Esophagus (tissue), 2 donors: ENCODE results near the gene ACSL6. TPM values are rescaled to one million over a fixed set of nuclear protein-coding genes. Genes with fewer than 3 reads are reported as not detected.

Experiments used
- H3K27ac ChIP-seq, 2 donors: one replicate each; pipeline ENCODE4 v1.5.1; 2013; ENCODE audit warnings: low read depth in 2 of 2, mild to moderate bottlenecking in 2 of 2, inconsistent platforms in 1 of 2, low read length in 1 of 2, moderate library complexity in 1 of 2
- H3K27me3 ChIP-seq, 2 donors: one replicate each; pipeline ENCODE4 v1.6.1; 2013; ENCODE audit warnings: low read length in 2 of 2, control low read depth in 1 of 2, mild to moderate bottlenecking in 1 of 2; ENCODE audit not compliant: insufficient read depth in 2 of 2, control insufficient read depth in 1 of 2
- H3K36me3 ChIP-seq, 2 donors: one replicate each; pipeline ENCODE4 v1.6.1; 2013; ENCODE audit warnings: low read length in 1 of 2; ENCODE audit not compliant: control insufficient read depth in 2 of 2, insufficient read depth in 2 of 2
- H3K4me1 ChIP-seq, 2 donors: one replicate each; pipeline ENCODE4 v1.6.1; 2013; ENCODE audit warnings: low read length in 1 of 2; ENCODE audit not compliant: control insufficient read depth in 2 of 2, insufficient read depth in 2 of 2
- H3K4me3 ChIP-seq, 2 donors: one replicate each; pipeline ENCODE4 v1.5.1; 2013; ENCODE audit warnings: low read length in 2 of 2, mild to moderate bottlenecking in 2 of 2, low read depth in 1 of 2, moderate library complexity in 1 of 2
- H3K9me3 ChIP-seq, 2 donors: one replicate each; pipeline ENCODE4 v1.6.1; 2013; ENCODE audit warnings: mild to moderate bottlenecking in 2 of 2, low read depth in 1 of 2, low read length in 1 of 2, moderate library complexity in 1 of 2; ENCODE audit not compliant: control insufficient read depth in 2 of 2, insufficient read depth in 1 of 2
- WGBS, 2 donors: extraction: QIAGEN DNeasy Blood & Tissue Kit; methylation state at CpG; one replicate each; pipeline ENCODE4 v1.1.7; 2013; 5-methylcytosine and 5-hydroxymethylcytosine counted together
- polyA plus RNA-seq, 2 donors: library from polyadenylated mRNA; stranded (reverse); fragments of 200-250 nt; gene quantifications; one replicate each; pipeline ENCODE4 v1.2.3, GENCODE V29; 2013
- donor health status: healthy with polysubstance abuse.
- donor health status: Bipolar disorder and iron deficiency.

The ACSL6 gene
- polyA plus RNA-seq, 2 donors: 0.28 to 0.29 TPM

- Histone ChIP-seq H3K36me3 (no peaks in the 10 kb centered on the region), H3K4me1 (no peaks in the 10 kb centered on the region), H3K9me3 (peaks cover 0 to 2% of the 10 kb centered on the region in 2 donors), H3K4me3 (no peak overlapping the region), H3K27me3 (no peaks in the 10 kb centered on the region), H3K27ac (no peak overlapping the region)
- WGBS, 2 donors: 78 to 80% methylated on average over 7 of the region's 7 CpGs
These were observed 35.4 kb upstream of the ACSL6 start for GRCh38 chr5:132046880-132047299.

GRCh38 chr5:132044207-132044606, 32.7 kb upstream of the ACSL6 start:
- Histone ChIP-seq H3K9me3 (peaks cover 0 to 2% of the 10 kb centered on the region in 2 donors), H3K4me1 (no peaks in the 10 kb centered on the region), H3K36me3 (no peaks in the 10 kb centered on the region), H3K27ac (no peak overlapping the region), H3K4me3 (no peak overlapping the region), H3K27me3 (no peaks in the 10 kb centered on the region)
- WGBS, 2 donors: 79 to 84% methylated on average over 10 of the region's 10 CpGs

GRCh38 chr5:132037353-132037752, 25.9 kb upstream of the ACSL6 start:
- Histone ChIP-seq H3K27ac (no peak overlapping the region), H3K9me3 (no peaks in the 10 kb centered on the region), H3K4me1 (no peaks in the 10 kb centered on the region), H3K36me3 (no peaks in the 10 kb centered on the region), H3K27me3 (no peaks in the 10 kb centered on the region), H3K4me3 (no peak overlapping the region)
- 55 to 56% methylated on average over 2 of the region's 2 CpGs for WGBS, 2 donors

GRCh38 chr5:132033122-132033521, 21.7 kb upstream of the ACSL6 start:
- no peaks in the 10 kb centered on the region for H3K27me3 ChIP-seq
- 57 to 58% methylated on average over 4 of the region's 4 CpGs for WGBS, 2 donors
- no peaks in the 10 kb centered on the region for H3K9me3 ChIP-seq
- H3K36me3 ChIP-seq: no peaks in the 10 kb centered on the region
- H3K4me1 ChIP-seq: no peaks in the 10 kb centered on the region
- no peak overlapping the region for H3K4me3 ChIP-seq
- H3K27ac ChIP-seq: no peak overlapping the region

GRCh38 chr5:132032196-132032595, 20.7 kb upstream of the ACSL6 start:
- H3K4me1 ChIP-seq: no peaks in the 10 kb centered on the region

GRCh38 chr5:132030610-132031009, 19.2 kb upstream of the ACSL6 start:
- Histone ChIP-seq H3K27me3 (no peaks in the 10 kb centered on the region), H3K4me3 (no peak overlapping the region), H3K36me3 (no peaks in the 10 kb centered on the region), H3K9me3 (no peaks in the 10 kb centered on the region), H3K4me1 (no peaks in the 10 kb centered on the region), H3K27ac (no peak overlapping the region)
- 90 to 94% methylated on average over 2 of the region's 2 CpGs for WGBS, 2 donors

More at GRCh38 chr5:132032196-132032595, 20.7 kb upstream of the ACSL6 start:
- Histone ChIP-seq H3K4me3 (no peak overlapping the region), H3K27me3 (no peaks in the 10 kb centered on the region), H3K27ac (no peak overlapping the region), H3K36me3 (no peaks in the 10 kb centered on the region), H3K9me3 (no peaks in the 10 kb centered on the region)

- Histone ChIP-seq H3K27me3 (no peaks in the 10 kb centered on the region), H3K4me1 (no peaks in the 10 kb centered on the region)
- WGBS, 2 donors: 70 to 85% methylated on average over 4 of the region's 4 CpGs
These were observed 18.3 kb upstream of the ACSL6 start for GRCh38 chr5:132029609-132030330.

GRCh38 chr5:132027027-132027426, 15.6 kb upstream of the ACSL6 start:
- 77 to 86% methylated on average over 2 of the region's 2 CpGs for WGBS, 2 donors
- Histone ChIP-seq H3K4me3 (no peak overlapping the region), H3K27ac (no peak overlapping the region), H3K9me3 (peaks cover 0 to 2% of the 10 kb centered on the region in 2 donors), H3K27me3 (no peaks in the 10 kb centered on the region), H3K36me3 (no peaks in the 10 kb centered on the region), H3K4me1 (no peaks in the 10 kb centered on the region)

More at GRCh38 chr5:132029609-132030330, 18.3 kb upstream of the ACSL6 start:
- Histone ChIP-seq H3K36me3 (no peaks in the 10 kb centered on the region), H3K4me3 (no peak overlapping the region), H3K9me3 (no peaks in the 10 kb centered on the region), H3K27ac (no peak overlapping the region)

GRCh38 chr5:132026516-132027008, 15.1 kb upstream of the ACSL6 start:
- Histone ChIP-seq H3K27me3 (no peaks in the 10 kb centered on the region), H3K27ac (no peak overlapping the region), H3K4me3 (no peak overlapping the region), H3K9me3 (peaks cover 0 to 2% of the 10 kb centered on the region in 2 donors), H3K4me1 (no peaks in the 10 kb centered on the region), H3K36me3 (no peaks in the 10 kb centered on the region)
- 75 to 76% methylated on average over 5 of the region's 5 CpGs for WGBS, 2 donors

- Histone ChIP-seq H3K27ac (no peak overlapping the region), H3K9me3 (peaks cover 0 to 2% of the 10 kb centered on the region in 2 donors), H3K4me3 (no peak overlapping the region), H3K4me1 (no peaks in the 10 kb centered on the region), H3K36me3 (no peaks in the 10 kb centered on the region), H3K27me3 (no peaks in the 10 kb centered on the region)
- WGBS, 2 donors: 88 to 89% methylated on average over 7 of the region's 7 CpGs
These were observed 14.0 kb upstream of the ACSL6 start for GRCh38 chr5:132025403-132025971.
